NCI-H1092 treated with DMSO at 0.1 percent for 48 hours (cell line): ENCODE results near the gene COL21A1.

Experiments used
- DNase-seq: peaks from one replicate; lab custom pipeline; 2025; lab: John Stamatoyannopoulos, UW

COL21A1 gene

GRCh38 chr6:56106231-56106630 is 141.1 kb downstream of the COL21A1 start:
- no peak for DNase-seq

DNA sequence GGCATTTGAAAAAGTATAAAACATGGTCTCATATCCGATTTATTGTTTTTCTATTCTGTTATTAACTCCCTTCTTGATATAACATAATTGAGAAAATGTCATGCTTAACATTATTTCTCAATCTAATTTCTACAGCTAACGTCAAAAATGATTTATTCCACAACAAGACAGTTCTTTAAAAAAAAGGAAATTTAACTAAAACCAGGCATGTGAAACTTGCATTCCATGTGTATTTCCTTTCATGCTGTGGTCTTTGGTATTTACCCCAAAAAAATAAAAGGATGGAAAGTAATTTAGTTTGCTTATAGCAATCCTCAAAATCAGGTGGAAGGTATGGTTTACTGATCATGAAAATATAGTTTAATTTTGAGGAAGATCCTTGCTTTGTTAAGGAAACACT is 142.8 kb downstream of the COL21A1 start:
- no peak for DNase-seq

DNA sequence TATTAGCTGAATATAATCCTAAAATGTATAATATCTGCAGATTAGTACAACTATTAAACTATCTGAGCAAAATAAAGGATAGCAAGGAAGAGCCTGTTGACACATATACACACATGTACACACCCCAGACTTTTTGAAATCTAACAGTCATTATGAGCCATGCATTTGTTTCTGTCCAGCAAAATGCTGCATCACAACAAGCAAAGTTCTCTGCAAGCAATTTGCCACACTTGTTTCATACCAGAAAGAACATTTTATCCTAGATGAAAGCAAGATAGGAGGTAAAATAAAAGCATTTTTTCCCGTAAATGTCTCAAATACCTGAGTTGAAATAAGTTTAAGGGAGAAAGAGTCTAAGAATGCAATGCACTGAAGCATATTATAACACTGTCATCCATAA is 145.2 kb downstream of the COL21A1 start:
- no peak for DNase-seq

GRCh38 chr6:56101141-56101553 is 146.2 kb downstream of the COL21A1 start:
- no peak for DNase-seq

GRCh38 chr6:56096946-56097621 is 150.3 kb downstream of the COL21A1 start:
- DNase-seq = no peak

GRCh38 chr6:56096541-56096940 is 150.8 kb downstream of the COL21A1 start:
- DNase-seq = no peak

- no peak for DNase-seq
These were observed 153.6 kb downstream of the COL21A1 start for GRCh38 chr6:56093776-56094175.

DNA sequence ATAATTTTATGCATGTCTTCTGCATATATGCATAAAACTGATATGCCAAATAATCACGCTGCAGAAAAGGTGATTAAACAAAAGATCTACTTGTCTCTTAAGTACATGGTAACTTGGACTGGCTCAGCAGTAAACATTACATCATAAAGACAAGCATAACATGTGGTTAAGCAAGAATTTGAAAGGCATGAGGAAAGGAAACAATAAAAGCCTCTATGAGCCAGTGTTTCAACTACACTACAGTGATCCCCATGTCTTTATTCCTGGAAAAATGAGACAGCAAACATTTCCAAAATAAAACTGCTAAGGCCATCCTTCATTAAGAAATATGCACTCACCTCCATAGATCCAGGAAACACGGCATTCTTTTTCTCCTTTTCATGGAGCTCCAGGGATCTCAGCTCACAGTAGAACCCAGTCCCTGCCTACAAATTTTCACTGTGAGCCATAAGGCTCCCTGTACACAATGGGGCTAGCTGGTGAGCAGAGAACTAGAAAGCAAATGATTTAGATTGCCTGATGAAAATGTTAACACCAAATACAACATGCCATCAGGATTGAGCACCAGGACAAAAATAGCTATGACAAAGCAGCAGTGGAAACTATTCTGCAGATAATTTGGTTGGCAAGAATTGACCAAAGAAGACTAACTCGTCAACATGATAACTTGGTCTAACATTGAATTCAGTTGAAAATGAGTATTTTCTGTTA is 156.1 kb downstream of the COL21A1 start:
- no peak for DNase-seq

DNA sequence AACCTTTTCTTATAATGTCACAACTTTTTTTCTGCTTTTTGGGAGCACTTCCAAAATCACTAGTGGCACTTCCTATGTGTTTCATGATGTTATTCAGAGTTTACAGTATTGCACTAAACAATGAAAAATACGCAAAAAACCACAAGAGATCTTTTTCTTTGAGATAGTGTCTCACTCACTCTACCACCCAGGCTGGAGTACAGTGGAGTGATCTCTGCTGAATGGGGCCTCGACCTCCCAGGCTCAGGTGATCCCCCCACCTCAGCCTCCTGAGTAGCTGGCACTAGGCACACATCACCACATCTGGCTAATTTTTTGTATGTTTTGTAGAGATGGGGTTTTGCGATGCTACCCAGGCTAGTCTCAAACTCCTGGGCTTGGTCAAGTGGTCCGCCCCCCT is 158.7 kb downstream of the COL21A1 start:
- DNase-seq = no peak

DNA sequence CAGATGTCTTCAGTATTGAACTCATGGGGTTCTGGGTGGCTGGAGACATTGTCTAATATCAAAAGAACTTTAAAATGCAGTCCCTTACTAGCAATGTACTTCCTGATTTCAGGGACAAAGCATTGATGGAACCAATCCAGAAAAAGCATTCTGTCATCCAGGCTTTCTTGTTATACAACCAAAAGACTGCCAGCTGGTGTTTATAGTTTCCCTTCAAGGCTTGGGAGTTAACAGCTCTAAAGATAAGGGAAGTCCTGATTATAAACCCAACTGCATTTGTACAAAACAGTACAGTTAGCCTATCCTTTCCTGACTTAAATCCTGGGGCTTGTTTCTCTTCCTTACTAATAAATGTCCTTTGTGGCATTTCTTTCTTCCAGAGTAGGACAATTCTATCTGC is 160.0 kb downstream of the COL21A1 start:
- no peak for DNase-seq

GRCh38 chr6:56079751-56080540 is 167.4 kb downstream of the COL21A1 start:
- DNase-seq = no peak

DNA sequence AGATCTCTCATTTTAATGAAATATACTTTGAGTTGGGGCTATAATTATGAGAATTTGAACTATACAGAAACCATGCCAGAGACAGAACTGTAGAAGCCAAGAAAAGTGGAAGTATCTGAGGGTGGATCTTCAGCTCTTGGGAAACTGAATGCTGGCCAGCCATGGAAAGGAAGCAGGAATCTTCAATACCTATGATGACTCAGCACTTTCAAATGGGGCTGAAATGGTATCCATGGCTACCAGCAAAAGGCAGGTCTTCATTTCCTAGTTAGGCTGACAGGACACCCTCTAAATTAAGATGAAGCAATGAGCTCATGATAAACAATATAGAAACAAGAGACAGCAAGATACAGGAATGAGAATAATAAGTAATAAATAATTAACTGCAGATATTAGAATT is 171.3 kb downstream of the COL21A1 start:
- DNase-seq = no peak

DNA sequence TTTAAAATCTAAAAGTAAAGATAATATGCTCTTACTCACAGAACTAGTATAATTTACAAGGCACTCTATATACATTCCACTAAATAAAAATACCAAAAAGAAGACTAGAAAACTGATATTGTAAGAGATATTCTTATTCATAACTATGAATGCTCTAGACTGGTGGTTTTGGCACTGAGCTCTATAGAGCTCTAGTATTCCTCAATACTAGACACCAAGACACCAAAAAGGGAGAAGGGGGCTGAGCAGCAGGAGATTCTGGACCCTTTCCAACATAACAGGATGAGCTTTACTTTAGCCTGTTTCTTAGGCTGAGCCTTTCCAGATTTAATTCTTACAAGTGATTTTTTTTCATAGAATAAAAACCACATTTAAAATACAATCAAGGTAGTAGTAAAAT is 173.6 kb downstream of the COL21A1 start:
- DNase-seq = no peak

GRCh38 chr6:56073315-56073714 is 174.1 kb downstream of the COL21A1 start:
- no peak for DNase-seq

DNA sequence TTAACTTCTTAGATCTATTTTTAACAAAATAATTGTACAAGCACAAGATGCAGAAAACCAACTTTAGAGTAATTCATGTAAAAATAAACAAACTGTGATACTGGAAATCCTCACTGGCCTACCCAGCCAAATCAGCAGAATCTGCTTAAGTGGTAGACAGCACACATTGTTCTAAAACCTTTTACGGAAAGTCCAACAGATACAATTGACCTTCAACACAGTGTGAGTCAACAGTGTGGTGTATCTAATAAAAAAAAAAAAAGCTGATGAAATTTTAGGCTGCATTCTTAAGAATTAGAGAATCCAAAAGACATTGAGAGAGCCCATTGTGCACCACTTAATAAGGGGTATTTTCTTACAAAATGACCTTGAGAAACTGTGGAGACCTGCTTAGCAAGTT is 174.5 kb downstream of the COL21A1 start:
- no peak for DNase-seq

DNA sequence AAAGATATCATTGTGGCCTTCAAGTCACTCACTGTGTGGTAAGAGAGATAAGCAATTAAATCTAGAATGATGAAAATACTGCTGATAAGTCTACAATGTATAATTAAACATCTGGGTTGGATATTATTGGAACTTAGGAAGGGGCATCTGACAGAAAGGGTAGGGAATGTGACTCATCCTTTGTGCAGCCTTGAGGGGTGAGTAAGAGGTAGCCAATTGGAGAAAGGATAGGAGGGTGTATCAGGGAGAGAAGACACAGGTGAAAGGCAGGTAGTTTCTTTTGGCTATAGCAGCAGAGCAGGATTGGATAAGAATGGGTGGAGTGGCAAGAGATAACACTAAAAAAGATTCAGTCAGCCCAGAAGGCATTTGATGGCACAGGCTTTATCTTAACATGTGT is 182.0 kb downstream of the COL21A1 start:
- no peak for DNase-seq

DNA sequence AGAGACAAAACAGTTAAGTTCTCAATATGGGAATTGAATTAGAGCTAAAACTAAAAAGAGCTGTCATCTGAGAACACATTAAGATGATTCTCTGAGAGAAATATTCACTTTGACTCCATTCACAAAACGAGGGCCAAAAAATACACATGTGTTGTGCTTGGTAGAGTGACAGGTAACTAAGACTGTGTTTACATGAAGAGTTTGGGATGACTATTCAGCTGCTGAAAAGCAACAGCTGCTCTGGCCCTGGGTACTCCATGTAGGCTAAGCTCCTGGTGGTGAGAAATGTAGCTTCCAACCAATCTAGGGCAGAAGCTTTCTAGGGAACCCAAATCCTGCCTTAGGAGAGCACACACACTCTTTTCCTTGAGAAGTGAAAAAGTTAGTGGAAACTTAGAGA is 184.5 kb downstream of the COL21A1 start:
- DNase-seq = no peak

GRCh38 chr6:56058636-56059035 is 188.7 kb downstream of the COL21A1 start:
- no peak for DNase-seq

DNA sequence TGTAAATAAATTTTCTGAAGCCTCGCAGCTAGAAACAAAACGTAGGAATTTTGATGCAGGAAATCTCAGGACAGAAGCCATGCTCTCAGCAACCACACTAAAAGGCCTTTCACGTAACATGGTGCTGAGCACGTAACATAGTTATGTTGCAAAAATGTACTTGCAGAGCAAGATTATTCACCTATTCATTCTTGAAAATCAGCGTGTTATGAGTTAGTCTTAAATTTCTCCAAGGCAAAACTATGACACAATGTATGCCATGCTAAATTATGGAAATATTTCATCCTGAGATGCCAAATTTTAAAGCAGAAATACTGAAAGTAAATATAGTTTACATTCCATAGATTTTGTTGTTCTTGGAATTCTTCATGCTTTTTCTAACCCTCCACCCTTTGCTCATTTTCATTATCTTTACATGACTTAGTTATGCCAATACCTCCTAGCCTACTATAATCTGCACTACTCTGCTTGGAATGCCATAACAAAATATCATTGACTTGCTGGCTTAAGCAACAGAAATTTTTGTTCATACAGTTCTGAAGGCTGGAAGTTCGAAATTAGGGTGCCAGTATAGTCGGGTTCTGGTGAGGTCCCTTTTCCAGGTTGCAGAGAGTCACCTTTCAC is 192.2 kb downstream of the COL21A1 start:
- no peak for DNase-seq

GRCh38 chr6:56051202-56051598 is 196.2 kb downstream of the COL21A1 start:
- no peak for DNase-seq

DNA sequence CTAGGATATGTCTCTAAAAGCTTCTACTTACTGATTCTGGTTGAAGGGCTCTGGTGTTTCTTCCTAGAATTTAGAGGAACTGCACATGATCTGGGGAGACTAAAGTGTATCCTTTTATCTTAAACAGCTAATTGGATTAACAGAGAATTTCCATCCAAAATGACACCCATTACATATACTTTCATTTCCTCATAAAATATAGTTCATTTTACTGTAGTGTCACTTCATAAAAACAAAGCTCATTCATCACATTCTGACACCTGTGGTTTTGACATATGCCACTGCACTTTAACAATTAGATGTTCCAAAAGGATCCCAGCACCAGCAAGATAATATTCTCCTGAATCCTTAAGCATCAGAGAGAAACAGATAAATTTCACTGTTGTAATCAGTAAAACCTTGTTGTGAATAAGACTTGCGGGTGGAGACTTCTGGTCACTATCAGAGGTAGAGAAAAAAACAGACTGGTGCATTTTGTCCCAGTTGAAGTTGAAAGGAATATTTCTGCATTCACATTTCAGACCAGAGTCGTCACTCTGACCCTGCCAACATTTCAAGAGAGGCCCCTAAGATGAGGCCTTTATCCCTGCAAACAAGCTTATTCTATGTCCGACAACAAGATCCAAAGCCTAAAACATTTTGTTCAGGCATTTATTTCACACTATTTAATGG is 196.7 kb downstream of the COL21A1 start:
- DNase-seq = no peak

DNA sequence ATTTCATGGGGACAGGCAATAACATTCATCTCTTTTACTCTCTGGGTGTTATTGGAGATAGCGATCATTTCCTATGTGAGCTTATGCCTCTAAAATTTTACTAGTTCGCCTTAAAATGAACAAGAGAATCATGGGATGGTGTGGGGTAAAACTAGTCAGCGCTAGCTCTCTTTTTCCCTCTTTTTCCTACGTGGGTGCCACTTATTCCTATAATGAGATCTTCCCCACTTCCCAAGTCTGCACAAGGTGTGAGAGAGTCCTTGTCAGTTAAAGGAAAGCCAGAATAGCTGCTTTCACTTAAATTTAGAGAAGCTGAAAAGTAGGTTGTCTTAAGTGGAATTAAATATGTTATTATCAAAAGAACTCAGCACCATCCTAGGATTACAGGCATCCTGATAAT is 198.8 kb downstream of the COL21A1 start:
- no peak for DNase-seq
